ENCODE measurements around the gene TDG.
"Not testable (repeated sequence)": the region's sequence is repeated elsewhere in the genome, so short reads cannot be mapped to it uniquely, and the experiment has no call there.

The TDG gene

DNA sequence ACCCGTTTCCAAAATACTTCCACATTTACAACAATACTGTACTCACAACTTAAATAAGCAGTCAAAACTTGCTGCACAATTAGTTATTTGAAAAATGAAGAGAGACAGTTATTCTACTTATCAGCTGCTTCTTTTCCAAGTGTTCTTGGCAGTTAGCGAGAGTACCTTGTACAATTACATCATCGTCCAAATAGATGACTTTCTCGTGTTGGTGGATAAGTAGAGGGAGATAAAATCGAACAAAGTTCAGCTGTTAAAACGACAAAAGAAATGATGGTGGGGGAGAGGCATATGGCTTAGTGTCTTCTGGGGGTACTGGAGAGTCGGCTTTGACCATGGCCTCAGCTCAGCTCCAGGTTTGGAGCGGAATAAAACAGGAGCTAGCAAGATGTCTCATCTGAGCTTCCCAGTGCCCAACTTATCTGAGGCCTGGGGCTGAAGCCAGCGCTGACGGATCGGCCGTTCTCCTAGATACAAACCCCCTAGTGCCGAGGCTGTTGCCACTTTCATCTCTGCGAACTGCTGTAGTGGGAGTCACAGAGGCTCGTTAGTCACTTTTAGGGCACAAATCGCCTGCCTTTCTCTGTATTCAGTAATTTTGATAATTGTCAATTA lies 31.7 kb downstream of the TDG start:
- no peaks in the 10 kb centered on the region for H3K4me1 ChIP-seq (ENCODE audit: control insufficient read depth, insufficient read depth, low read length, poor library complexity, severe bottlenecking)
- H3K4me3 ChIP-seq (ENCODE audit: extremely low read depth, insufficient read depth, low read length, poor library complexity, severe bottlenecking), result no peak overlapping the region
- WGBS, 2 experiments (ENCODE audit: insufficient coverage in 2 of 2), result 94 to 96% methylated on average over 9 to 14 of the region's 16 CpGs
- H3K27ac ChIP-seq (ENCODE audit: low read depth, low read length, severe bottlenecking), result no peak overlapping the region
- H3K9me3 ChIP-seq (ENCODE audit: control insufficient read depth, low read length), result no peaks in the 10 kb centered on the region
- no peaks in the 10 kb centered on the region for H3K36me3 ChIP-seq (ENCODE audit: control insufficient read depth, insufficient read depth, low read length)

DNA sequence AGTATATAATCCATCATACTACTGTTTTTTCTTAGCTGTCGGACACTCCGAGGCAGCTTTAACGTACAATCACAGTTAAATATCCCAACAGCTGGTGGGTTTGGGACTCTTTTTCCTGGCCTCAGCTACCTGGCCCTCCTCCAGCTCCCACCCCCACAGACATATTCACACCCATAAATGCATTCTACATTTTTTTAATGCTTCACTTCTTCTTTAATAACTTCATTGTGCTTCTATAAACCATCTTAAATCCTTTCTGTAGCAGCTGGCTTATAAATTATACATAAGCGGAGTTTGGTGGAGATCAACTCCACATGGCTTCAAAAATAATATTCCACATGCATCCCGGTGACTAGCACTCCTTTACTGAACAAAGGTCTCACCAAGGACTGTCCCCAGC lies 33.3 kb downstream of the TDG start:
- H3K4me3 ChIP-seq (ENCODE audit: extremely low read depth, insufficient read depth, low read length, poor library complexity, severe bottlenecking), result no peak overlapping the region
- H3K4me1 ChIP-seq (ENCODE audit: control insufficient read depth, insufficient read depth, low read length, poor library complexity, severe bottlenecking), result no peaks in the 10 kb centered on the region
- H3K27ac ChIP-seq (ENCODE audit: low read depth, low read length, severe bottlenecking), result no peak overlapping the region
- WGBS, 2 experiments (ENCODE audit: insufficient coverage in 2 of 2), result 91 to 98% methylated on average over 5 of the region's 5 CpGs
- H3K9me3 ChIP-seq (ENCODE audit: control insufficient read depth, low read length), result no peaks in the 10 kb centered on the region
- H3K36me3 ChIP-seq (ENCODE audit: control insufficient read depth, insufficient read depth, low read length), result no peaks in the 10 kb centered on the region

DNA sequence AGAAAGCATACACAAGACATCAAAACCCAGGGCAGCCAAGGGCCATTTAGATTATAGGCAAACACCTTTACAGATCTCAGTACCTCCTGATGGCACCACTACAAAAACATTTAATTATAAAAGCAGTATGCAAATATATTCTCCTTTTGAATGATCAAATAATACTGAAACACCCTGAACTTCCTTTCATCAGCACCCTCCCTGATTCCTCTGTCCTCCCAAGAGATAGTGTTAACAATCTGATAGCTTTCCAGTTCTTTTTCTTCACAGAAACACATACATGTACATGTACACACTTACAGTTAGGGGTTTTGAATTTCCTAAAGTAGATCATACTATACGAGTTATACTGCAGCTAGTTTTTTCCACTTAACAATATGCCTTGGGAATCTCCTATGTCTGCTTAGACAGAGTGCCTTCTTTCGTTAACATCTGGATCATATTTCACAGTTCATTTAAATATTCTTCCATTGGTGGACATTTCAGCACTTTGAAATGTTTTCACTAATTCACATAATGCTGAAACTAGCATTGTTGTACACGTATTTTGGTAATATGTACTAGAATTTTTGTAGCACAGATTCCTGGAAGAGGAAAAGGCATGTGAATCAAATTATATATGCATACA lies 35.2 kb downstream of the TDG start:
- Histone ChIP-seq H3K4me3 (ENCODE audit: extremely low read depth, insufficient read depth, low read length, poor library complexity, severe bottlenecking) (no peak overlapping the region), H3K36me3 (ENCODE audit: control insufficient read depth, insufficient read depth, low read length) (no peaks in the 10 kb centered on the region), H3K4me1 (ENCODE audit: control insufficient read depth, insufficient read depth, low read length, poor library complexity, severe bottlenecking) (no peaks in the 10 kb centered on the region), H3K27ac (ENCODE audit: low read depth, low read length, severe bottlenecking) (no peak overlapping the region), H3K9me3 (ENCODE audit: control insufficient read depth, low read length) (no peaks in the 10 kb centered on the region)
- WGBS, 2 experiments (ENCODE audit: insufficient coverage in 2 of 2), result 75 to 80% methylated on average over 1 to 2 of the region's 3 CpGs

DNA sequence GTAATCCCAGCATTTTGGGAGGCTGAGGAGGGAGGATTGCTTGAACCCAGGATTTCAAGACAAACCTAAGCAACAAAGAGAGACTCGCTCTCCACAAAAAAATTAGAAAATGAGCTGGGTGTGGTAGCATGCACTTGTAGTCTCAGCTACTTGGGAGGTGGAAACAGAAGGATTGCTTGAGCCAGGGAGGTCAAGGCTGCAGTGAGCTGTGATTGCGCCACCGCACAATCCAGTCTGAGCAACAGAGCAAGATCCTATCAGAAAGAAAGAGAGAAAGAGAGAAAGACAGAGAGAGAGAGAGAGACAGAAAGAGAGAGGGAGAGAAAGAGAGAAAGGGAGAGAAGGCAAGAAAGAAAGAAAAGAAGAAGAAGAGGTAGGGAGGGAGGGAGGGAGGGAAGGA lies 37.0 kb downstream of the TDG start:
- 95 to 100% methylated on average over 2 of the region's 3 CpGs for WGBS, 2 experiments (ENCODE audit: insufficient coverage in 2 of 2)
- Histone ChIP-seq H3K4me1 (ENCODE audit: control insufficient read depth, insufficient read depth, low read length, poor library complexity, severe bottlenecking) (no peaks in the 10 kb centered on the region), H3K9me3 (ENCODE audit: control insufficient read depth, low read length) (no peaks in the 10 kb centered on the region), H3K27ac (ENCODE audit: low read depth, low read length, severe bottlenecking) (no peak overlapping the region), H3K4me3 (ENCODE audit: extremely low read depth, insufficient read depth, low read length, poor library complexity, severe bottlenecking) (no peak overlapping the region), H3K36me3 (ENCODE audit: control insufficient read depth, insufficient read depth, low read length) (no peaks in the 10 kb centered on the region)

DNA sequence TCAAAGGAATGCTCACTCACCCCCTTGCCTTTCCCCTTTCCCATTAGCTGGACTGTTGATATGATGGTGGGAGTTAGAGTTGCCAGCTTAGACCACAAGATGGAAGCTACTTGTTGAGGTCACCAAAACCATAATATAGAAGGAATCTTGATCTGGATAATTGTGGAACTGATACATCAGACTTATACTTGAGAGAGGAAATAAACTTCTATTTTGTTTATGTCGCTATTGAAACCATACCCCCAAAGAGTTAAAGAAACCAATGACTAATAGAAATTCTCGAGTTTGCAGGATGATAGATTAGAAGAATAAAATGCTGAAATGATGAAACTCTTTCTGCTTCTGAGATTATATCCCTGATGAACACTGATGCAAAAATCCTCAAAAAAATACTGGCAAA lies 37.9 kb downstream of the TDG start:
- H3K4me1 ChIP-seq (ENCODE audit: control insufficient read depth, insufficient read depth, low read length, poor library complexity, severe bottlenecking), result no peaks in the 10 kb centered on the region
- no peak overlapping the region for H3K4me3 ChIP-seq (ENCODE audit: extremely low read depth, insufficient read depth, low read length, poor library complexity, severe bottlenecking)
- no peaks in the 10 kb centered on the region for H3K9me3 ChIP-seq (ENCODE audit: control insufficient read depth, low read length)
- H3K27ac ChIP-seq (ENCODE audit: low read depth, low read length, severe bottlenecking), result no peak overlapping the region
- WGBS, 2 experiments (ENCODE audit: insufficient coverage in 2 of 2), result no CpG with 5 or more reads among the region's 2 CpGs
- H3K36me3 ChIP-seq (ENCODE audit: control insufficient read depth, insufficient read depth, low read length), result no peaks in the 10 kb centered on the region

DNA sequence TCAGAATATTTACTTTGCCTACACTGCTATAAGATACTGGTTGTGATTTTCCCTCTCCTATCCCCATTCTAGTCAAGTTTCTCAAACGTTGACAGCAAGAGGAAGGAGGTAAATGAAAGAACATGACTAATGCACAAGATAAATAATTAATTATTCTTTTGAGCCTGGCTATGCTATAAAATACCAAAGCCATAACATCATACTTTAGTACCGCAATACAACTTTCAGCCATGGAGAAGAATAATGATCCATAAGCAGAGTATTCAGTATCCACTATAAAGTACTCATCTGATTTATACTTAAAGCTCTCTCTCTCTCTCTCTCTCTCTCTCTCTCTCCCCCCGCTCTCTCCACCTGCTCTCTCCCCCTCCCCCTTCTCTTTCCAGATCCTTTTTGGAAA lies 41.3 kb downstream of the TDG start:
- WGBS, 2 experiments (ENCODE audit: insufficient coverage in 2 of 2), result 100% methylated on average over 1 of the region's 3 CpGs
- no peak overlapping the region for H3K27ac ChIP-seq (ENCODE audit: low read depth, low read length, severe bottlenecking)
- H3K36me3 ChIP-seq (ENCODE audit: control insufficient read depth, insufficient read depth, low read length), result no peaks in the 10 kb centered on the region
- no peaks in the 10 kb centered on the region for H3K9me3 ChIP-seq (ENCODE audit: control insufficient read depth, low read length)
- no peak overlapping the region for H3K4me3 ChIP-seq (ENCODE audit: extremely low read depth, insufficient read depth, low read length, poor library complexity, severe bottlenecking)
- H3K4me1 ChIP-seq (ENCODE audit: control insufficient read depth, insufficient read depth, low read length, poor library complexity, severe bottlenecking), result peaks cover 3% of the 10 kb centered on the region

DNA sequence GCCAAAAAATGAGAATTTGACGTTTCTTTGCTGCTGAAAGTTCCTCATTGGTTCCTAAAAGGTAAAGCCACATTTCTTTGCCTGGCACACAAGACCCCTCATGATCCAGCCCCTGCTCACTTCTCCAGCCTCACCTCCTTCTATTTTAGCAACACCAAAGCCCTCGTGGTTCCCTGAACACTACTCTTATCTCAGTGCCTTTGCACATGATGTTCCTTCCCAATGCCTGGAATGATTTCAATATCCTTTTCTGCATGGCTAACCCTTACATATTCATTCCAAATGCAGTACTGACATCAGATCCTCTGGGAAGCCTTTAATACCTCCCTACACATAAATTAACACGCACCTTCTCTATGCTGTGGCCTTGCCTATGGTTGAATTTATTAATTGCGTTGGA lies 44.4 kb downstream of the TDG start:
- Histone ChIP-seq H3K4me1 (ENCODE audit: control insufficient read depth, insufficient read depth, low read length, poor library complexity, severe bottlenecking) (peaks cover 3% of the 10 kb centered on the region), H3K27ac (ENCODE audit: low read depth, low read length, severe bottlenecking) (no peak overlapping the region), H3K9me3 (ENCODE audit: control insufficient read depth, low read length) (no peaks in the 10 kb centered on the region), H3K36me3 (ENCODE audit: control insufficient read depth, insufficient read depth, low read length) (no peaks in the 10 kb centered on the region), H3K4me3 (ENCODE audit: extremely low read depth, insufficient read depth, low read length, poor library complexity, severe bottlenecking) (no peak overlapping the region)
- 91 to 94% methylated on average over 2 of the region's 4 CpGs for WGBS, 2 experiments (ENCODE audit: insufficient coverage in 2 of 2)

DNA sequence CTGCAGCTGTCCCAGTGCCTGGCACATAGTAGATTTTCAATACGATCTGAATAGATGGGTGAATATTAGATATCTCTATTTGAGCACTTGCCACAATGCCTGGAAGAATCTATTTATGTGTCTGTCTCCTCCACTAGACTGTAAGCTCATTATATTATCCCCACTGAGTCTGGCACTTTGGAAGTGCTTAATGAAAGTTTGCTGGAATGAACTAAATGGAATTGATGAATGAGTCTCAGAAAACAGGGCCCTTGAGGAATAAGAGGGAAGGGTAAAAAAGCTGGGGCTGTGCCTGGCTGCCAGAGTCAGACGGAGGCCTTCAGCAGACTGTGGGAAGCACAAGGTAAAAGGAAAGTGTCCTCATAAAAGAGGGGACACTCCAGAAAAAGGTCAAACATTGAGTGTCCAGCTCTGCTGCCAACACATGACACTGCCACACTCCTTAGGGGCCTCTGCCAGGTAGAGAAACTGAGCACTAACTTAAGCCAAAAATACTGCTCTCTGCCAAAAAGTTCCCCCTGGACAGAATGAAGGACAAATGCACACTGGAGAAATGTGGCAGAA lies 45.0 kb downstream of the TDG start:
- H3K9me3 ChIP-seq (ENCODE audit: control insufficient read depth, low read length), result no peaks in the 10 kb centered on the region
- H3K27ac ChIP-seq (ENCODE audit: low read depth, low read length, severe bottlenecking), result no peak overlapping the region
- 75 to 92% methylated on average over 1 of the region's 2 CpGs for WGBS, 2 experiments (ENCODE audit: insufficient coverage in 2 of 2)
- peaks cover 3% of the 10 kb centered on the region for H3K4me1 ChIP-seq (ENCODE audit: control insufficient read depth, insufficient read depth, low read length, poor library complexity, severe bottlenecking)
- H3K4me3 ChIP-seq (ENCODE audit: extremely low read depth, insufficient read depth, low read length, poor library complexity, severe bottlenecking), result no peak overlapping the region
- no peaks in the 10 kb centered on the region for H3K36me3 ChIP-seq (ENCODE audit: control insufficient read depth, insufficient read depth, low read length)

DNA sequence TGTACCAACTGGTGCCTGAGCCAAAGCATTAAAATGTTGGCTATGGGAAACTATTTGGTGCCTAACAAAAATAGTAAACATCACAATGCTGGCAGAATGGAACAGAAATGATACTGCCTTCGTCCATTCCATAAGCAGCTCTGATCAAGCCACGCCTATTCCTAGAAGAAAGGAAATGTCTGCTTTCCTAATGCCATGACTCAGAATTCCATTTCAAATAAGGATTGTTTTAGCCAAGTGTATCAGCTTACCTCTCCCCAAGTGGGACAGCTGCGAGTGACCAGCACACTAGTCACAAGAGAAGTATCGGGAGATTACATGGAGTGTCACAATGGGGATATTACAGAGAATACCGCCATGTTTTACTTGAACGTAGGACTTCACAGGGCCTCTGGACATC lies 45.6 kb downstream of the TDG start:
- H3K4me1 ChIP-seq (ENCODE audit: control insufficient read depth, insufficient read depth, low read length, poor library complexity, severe bottlenecking), result peaks cover 3% of the 10 kb centered on the region
- 71 to 72% methylated on average over 4 of the region's 6 CpGs for WGBS, 2 experiments (ENCODE audit: insufficient coverage in 2 of 2)

DNA sequence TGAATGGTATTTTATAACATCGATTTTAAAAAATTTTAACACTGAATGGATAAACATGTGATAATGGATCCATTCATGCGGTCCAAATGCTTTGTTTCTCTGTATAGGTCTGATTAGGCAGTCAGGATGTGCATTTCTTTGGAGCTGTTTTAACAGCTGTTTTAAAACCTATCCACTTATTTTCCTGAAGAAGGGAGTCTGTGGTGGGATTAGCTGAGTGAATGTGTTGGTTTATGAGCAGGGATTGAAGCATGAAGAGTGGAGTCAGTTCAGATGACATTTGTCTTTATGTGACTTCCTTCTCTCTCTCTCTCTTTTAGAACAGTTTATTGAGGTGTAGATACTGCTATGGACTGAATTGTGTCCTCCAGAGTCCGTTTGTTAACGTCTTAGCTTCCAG lies 46.7 kb downstream of the TDG start:
- WGBS, 2 experiments (ENCODE audit: insufficient coverage in 2 of 2), result 88 to 100% methylated on average over 2 of the region's 4 CpGs
- Histone ChIP-seq H3K4me3 (ENCODE audit: extremely low read depth, insufficient read depth, low read length, poor library complexity, severe bottlenecking) (no peak overlapping the region), H3K27ac (ENCODE audit: low read depth, low read length, severe bottlenecking) (no peak overlapping the region), H3K9me3 (ENCODE audit: control insufficient read depth, low read length) (no peaks in the 10 kb centered on the region), H3K4me1 (ENCODE audit: control insufficient read depth, insufficient read depth, low read length, poor library complexity, severe bottlenecking) (peaks cover 3% of the 10 kb centered on the region), H3K36me3 (ENCODE audit: control insufficient read depth, insufficient read depth, low read length) (no peaks in the 10 kb centered on the region)

More for the DNA sequence above, 45.6 kb downstream of the TDG start:
- Histone ChIP-seq H3K9me3 (ENCODE audit: control insufficient read depth, low read length) (no peaks in the 10 kb centered on the region), H3K36me3 (ENCODE audit: control insufficient read depth, insufficient read depth, low read length) (no peaks in the 10 kb centered on the region), H3K27ac (ENCODE audit: low read depth, low read length, severe bottlenecking) (no peak overlapping the region), H3K4me3 (ENCODE audit: extremely low read depth, insufficient read depth, low read length, poor library complexity, severe bottlenecking) (no peak overlapping the region)

DNA sequence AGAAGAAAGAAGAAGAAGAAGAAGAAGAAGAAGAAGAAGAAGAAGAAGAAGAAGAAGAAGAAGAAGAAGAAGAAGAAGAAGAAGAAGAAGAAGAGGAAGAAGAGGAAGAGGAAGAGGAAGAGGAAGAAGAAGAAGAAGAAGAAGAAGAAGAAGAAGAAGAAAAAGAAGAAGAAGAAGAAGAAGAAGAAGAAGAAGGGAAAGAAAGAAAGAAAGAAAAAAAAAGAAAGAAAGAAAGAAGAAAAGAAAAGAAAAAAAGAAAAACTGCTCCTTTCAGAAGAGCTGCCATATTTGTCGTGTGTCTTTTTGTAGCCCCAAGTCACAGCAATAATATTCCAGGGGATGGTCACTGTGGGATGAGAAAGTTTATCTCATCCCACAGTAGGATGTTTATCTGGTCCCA lies 56.2 kb downstream of the TDG start:
- H3K4me3 ChIP-seq (ENCODE audit: extremely low read depth, insufficient read depth, low read length, poor library complexity, severe bottlenecking); H3K4me1 ChIP-seq (ENCODE audit: control insufficient read depth, insufficient read depth, low read length, poor library complexity, severe bottlenecking); H3K27ac ChIP-seq (ENCODE audit: low read depth, low read length, severe bottlenecking); H3K9me3 ChIP-seq (ENCODE audit: control insufficient read depth, low read length); H3K36me3 ChIP-seq (ENCODE audit: control insufficient read depth, insufficient read depth, low read length): not testable (repeated sequence)
- WGBS, 2 experiments (ENCODE audit: insufficient coverage in 2 of 2), result no CpG with 5 or more reads among the region's 1 CpG

All from mesodermal cell (in vitro differentiated cells).